Cardiac fibroblast (primary cell): ENCODE data around the gene EMC8.

Experiments used
- DNase-seq, 2 donors: peaks; one replicate each; pipeline versions ENCODE4 v3.0.0 to v3.0.0-alpha.2; 2010; ENCODE audit warnings: low read depth in 2 of 2
- H3K4me3 ChIP-seq, 2 donors: replicated peaks in 1 of 2; 1 replicate in 1 of 2; 2 replicates in 1 of 2; pipeline ENCODE4 v1.5.1; 2011; ENCODE audit warnings: low read depth in 2 of 2, low read length in 2 of 2, mild to moderate bottlenecking in 2 of 2, moderate library complexity in 1 of 2
- CTCF ChIP-seq: IDR thresholded peaks from one replicate; pipeline ENCODE4 v1.5.1; 2011; ENCODE audit warnings: low read depth, mild to moderate bottlenecking, low read length, inconsistent platforms

The EMC8 gene

GRCh38 chr16:85733155-85733838, 66.0 kb downstream of the EMC8 start:
- no peak for TF ChIP-seq CTCF
- H3K4me3 ChIP-seq = no peak overlapping the region
- peak; percentile 60 to 68 for DNase-seq

GRCh38 chr16:85731179-85731578, 68.2 kb downstream of the EMC8 start:
- no peak for DNase-seq
- no peak for TF ChIP-seq CTCF
- no peak overlapping the region for H3K4me3 ChIP-seq

- TF ChIP-seq CTCF = no peak
- H3K4me3 ChIP-seq = no peak overlapping the region
- DNase-seq = no peak
Measured at GRCh38 chr16:85730186-85730465, 69.2 kb downstream of the EMC8 start.

GRCh38 chr16:85729452-85730185, 69.7 kb downstream of the EMC8 start:
- no peak for DNase-seq
- no peak overlapping the region for H3K4me3 ChIP-seq
- TF ChIP-seq CTCF = no peak

- peak; percentile 30 for TF ChIP-seq CTCF
- no peak for DNase-seq
- H3K4me3 ChIP-seq = no peak overlapping the region
Measured at GRCh38 chr16:85728879-85729278, 70.5 kb downstream of the EMC8 start.
